ENCODE data around the gene GLRX. TPM values are rescaled to one million over a fixed set of nuclear protein-coding genes. Genes with fewer than 3 reads are reported as not detected.

The GLRX gene
- total RNA-seq, 1 donor from 2014 or later, result 88.4 TPM

- DNase-seq (no peak), ATAC-seq (peak; percentile 55)
- Histone ChIP-seq H3K27me3 (no peaks in the 10 kb centered on the region), H3K9me3 (no peaks in the 10 kb centered on the region), H3K4me3 (no peak overlapping the region), H3K4me1 (no peaks in the 10 kb centered on the region), H3K36me3 (no peaks in the 10 kb centered on the region), H3K27ac (no peak overlapping the region)
- intact Hi-C loops (cut with DNase I), result no loop called here
- TF ChIP-seq CTCF (IDR thresholded peaks at IDR 0.05), result no peak
Observed at GRCh38 chr5:95801532-95801931, 21.0 kb downstream of the GLRX start.

- H3K4me3 ChIP-seq, result no peak overlapping the region
- no peaks in the 10 kb centered on the region for H3K27me3 ChIP-seq
- H3K4me1 ChIP-seq, result no peaks in the 10 kb centered on the region
- H3K27ac ChIP-seq, result no peak overlapping the region
- intact Hi-C loops (cut with DNase I), result no loop called here
- no peak for TF ChIP-seq CTCF (IDR thresholded peaks at IDR 0.05)
- no peak for ATAC-seq
- H3K9me3 ChIP-seq, result no peaks in the 10 kb centered on the region
- H3K36me3 ChIP-seq, result no peaks in the 10 kb centered on the region
- DNase-seq, result no peak
Observed at GRCh38 chr5:95800553-95800952, 22.0 kb downstream of the GLRX start.

GRCh38 chr5:95799191-95799835, 23.2 kb downstream of the GLRX start:
- H3K27ac ChIP-seq, result no peak overlapping the region
- H3K4me3 ChIP-seq, result no peak overlapping the region
- DNase-seq (no peak), ATAC-seq (no peak)
- no peaks in the 10 kb centered on the region for H3K9me3 ChIP-seq
- no peaks in the 10 kb centered on the region for H3K27me3 ChIP-seq
- no peak for TF ChIP-seq CTCF (IDR thresholded peaks at IDR 0.05)
- no peaks in the 10 kb centered on the region for H3K36me3 ChIP-seq
- no peaks in the 10 kb centered on the region for H3K4me1 ChIP-seq
- intact Hi-C loops (cut with DNase I), result no loop called here

GRCh38 chr5:95798545-95798944, 24.0 kb downstream of the GLRX start:
- Histone ChIP-seq H3K36me3 (no peaks in the 10 kb centered on the region), H3K27me3 (no peaks in the 10 kb centered on the region), H3K4me3 (no peak overlapping the region), H3K4me1 (no peaks in the 10 kb centered on the region), H3K9me3 (no peaks in the 10 kb centered on the region), H3K27ac (no peak overlapping the region)
- ATAC-seq, result no peak
- intact Hi-C loops (cut with DNase I), result no loop called here
- no peak for DNase-seq
- TF ChIP-seq CTCF (IDR thresholded peaks at IDR 0.05), result no peak

- Histone ChIP-seq H3K27ac (no peak overlapping the region), H3K27me3 (no peaks in the 10 kb centered on the region), H3K36me3 (no peaks in the 10 kb centered on the region), H3K4me3 (no peak overlapping the region), H3K9me3 (no peaks in the 10 kb centered on the region), H3K4me1 (no peaks in the 10 kb centered on the region)
- intact Hi-C loops (cut with DNase I), result no loop called here
- DNase-seq, result no peak
- TF ChIP-seq CTCF (IDR thresholded peaks at IDR 0.05), result no peak
- ATAC-seq, result no peak
Observed at GRCh38 chr5:95798048-95798447, 24.5 kb downstream of the GLRX start.

- intact Hi-C loops (cut with DNase I), result no loop called here
- H3K4me3 ChIP-seq, result no peak overlapping the region
- H3K27ac ChIP-seq, result no peak overlapping the region
- H3K36me3 ChIP-seq, result no peaks in the 10 kb centered on the region
- no peak for DNase-seq
- TF ChIP-seq CTCF (IDR thresholded peaks at IDR 0.05), result no peak
- H3K27me3 ChIP-seq, result no peaks in the 10 kb centered on the region
- no peak for ATAC-seq
- H3K4me1 ChIP-seq, result no peaks in the 10 kb centered on the region
- no peaks in the 10 kb centered on the region for H3K9me3 ChIP-seq
Observed at GRCh38 chr5:95797301-95797700, 25.2 kb downstream of the GLRX start.

Data from upper lobe of right lung (tissue), 1 donor.